Fibroblast of lung (primary cell): ENCODE measurements around the gene HAUS2.

Source experiments
- CTCF ChIP-seq, 2 donors: IDR thresholded peaks in 1 of 2; conservative IDR thresholded peaks in 1 of 2; 1 replicate in 1 of 2; 2 replicates in 1 of 2; pipeline ENCODE4 v1.5.1; 2011 to 2012; ENCODE audit warnings: low read length in 2 of 2, control low read depth in 1 of 2, inconsistent platforms in 1 of 2, low read depth in 1 of 2, mild to moderate bottlenecking in 1 of 2
- EZH2 ChIP-seq: IDR thresholded peaks from 2 replicates; pipeline ENCODE4 v1.5.1; 2012; ENCODE audit warnings: low read length, control low read depth, mild to moderate bottlenecking; ENCODE audit errors: missing control alignments

DNA sequence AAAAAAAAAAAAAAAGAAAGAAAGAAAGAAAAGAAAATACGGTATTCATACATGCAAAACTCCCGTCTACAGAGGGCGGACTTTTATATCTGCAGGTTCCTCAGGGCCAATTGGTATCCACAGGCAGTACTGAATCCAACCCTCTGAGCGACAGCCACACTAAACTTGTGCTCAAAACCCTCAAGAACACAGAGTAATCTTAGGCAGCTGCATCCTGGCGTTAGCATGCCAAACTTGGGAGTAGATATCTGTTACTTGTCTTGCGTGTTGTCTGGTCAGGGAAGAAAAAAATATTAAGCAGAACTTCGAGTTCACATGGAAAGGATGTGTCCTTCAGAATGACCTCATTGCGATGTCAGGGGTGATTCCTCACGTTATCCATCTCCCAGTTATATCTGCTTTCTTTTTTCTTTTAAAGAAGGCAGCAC lies 40.4 kb upstream of the HAUS2 start:
- no peak for TF ChIP-seq CTCF (conservative IDR thresholded peaks at IDR 0.05 in 1 of 2, IDR thresholded peaks at IDR 0.05 in 1 of 2; ENCODE audit: low read depth in 1 of 2, low read length in 2 of 2)
- TF ChIP-seq EZH2: no peak
